ENCODE measurements around the gene DNAH5. TPM values are rescaled to one million over a fixed set of nuclear protein-coding genes. Genes with fewer than 3 reads are reported as not detected.

Gene DNAH5
- total and polyA plus RNA-seq, 10 donors, result 0.02 to 1.5 (median 0.21) TPM

DNA sequence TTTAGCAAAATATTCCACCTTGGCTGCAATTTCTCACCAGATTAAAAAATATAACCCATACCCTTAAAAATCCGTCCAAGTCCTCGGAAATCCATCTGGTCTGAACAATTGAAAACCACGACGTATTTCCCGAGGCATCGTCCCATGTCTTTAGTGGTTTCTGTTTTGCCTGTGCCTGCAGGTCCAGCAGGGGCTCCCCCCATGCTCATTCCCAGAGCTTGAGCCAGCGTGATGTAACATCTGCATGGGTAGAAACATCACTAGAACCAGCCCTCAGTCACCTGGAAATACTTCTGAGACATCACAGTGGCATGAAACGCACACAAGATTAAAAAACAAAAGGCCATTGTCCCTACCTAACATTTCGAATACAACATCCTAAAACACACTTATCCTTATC is 114.0 kb downstream of the DNAH5 start:
- intact Hi-C loops (cut with DNase I; ENCODE audit: low total_unique reads), result no loop called here
- Histone ChIP-seq H3K27ac (no peak overlapping the region), H3K27me3 (replicated peaks in 1 of 7) (no peaks in the 10 kb centered on the region), H3K36me3 (no peaks in the 10 kb centered on the region), H3K9me3 (peaks cover 0 to 32% (median 16%) of the 10 kb centered on the region in 8 donors), H3K4me1 (no peaks in the 10 kb centered on the region), H3K4me3 (no peak overlapping the region)
- WGBS, 5 donors, result 63 to 75% (median 73%) methylated on average over 9 of the region's 9 CpGs
- DNase-seq, result no peak
- TF ChIP-seq, protein P1, sequence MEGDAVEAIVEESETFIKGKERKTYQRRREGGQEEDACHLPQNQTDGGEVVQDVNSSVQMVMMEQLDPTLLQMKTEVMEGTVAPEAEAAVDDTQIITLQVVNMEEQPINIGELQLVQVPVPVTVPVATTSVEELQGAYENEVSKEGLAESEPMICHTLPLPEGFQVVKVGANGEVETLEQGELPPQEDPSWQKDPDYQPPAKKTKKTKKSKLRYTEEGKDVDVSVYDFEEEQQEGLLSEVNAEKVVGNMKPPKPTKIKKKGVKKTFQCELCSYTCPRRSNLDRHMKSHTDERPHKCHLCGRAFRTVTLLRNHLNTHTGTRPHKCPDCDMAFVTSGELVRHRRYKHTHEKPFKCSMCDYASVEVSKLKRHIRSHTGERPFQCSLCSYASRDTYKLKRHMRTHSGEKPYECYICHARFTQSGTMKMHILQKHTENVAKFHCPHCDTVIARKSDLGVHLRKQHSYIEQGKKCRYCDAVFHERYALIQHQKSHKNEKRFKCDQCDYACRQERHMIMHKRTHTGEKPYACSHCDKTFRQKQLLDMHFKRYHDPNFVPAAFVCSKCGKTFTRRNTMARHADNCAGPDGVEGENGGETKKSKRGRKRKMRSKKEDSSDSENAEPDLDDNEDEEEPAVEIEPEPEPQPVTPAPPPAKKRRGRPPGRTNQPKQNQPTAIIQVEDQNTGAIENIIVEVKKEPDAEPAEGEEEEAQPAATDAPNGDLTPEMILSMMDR (IDR thresholded peaks at IDR 0.05 in 8 of 11, conservative IDR thresholded peaks at IDR 0.05 in 3 of 11), result no peak
- TF ChIP-seq POLR2AphosphoS5 (IDR thresholded peaks at IDR 0.05) (no peak), POLR2A (IDR thresholded peaks at IDR 0.05) (no peak)

DNA sequence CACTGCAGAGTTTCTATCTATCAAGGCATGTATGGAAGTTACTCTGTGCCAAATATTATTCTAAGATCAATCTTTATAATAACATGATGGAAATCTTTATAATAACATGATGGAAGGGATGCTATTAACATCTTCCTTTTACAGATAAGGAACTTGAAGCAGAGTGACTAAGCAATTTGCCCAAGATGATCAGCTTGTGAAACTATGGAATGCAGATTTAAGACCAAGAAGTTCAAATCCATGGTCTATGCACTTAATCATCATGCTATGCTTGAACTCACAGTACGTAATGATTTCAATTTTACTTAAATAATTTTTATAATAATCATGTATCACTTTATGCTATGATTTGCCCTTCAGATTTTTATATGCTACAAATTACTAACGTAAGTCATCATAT is 123.1 kb downstream of the DNAH5 start:
- H3K9me3 ChIP-seq, result peaks cover 0 to 2% (median 0%) of the 10 kb centered on the region in 8 donors
- TF ChIP-seq POLR2A (IDR thresholded peaks at IDR 0.05) (no peak), POLR2AphosphoS5 (IDR thresholded peaks at IDR 0.05) (no peak)
- TF ChIP-seq, protein P1 (IDR thresholded peaks at IDR 0.05 in 8 of 11, conservative IDR thresholded peaks at IDR 0.05 in 3 of 11), result no peak
- H3K4me1 ChIP-seq, result no peaks in the 10 kb centered on the region
- no peak overlapping the region for H3K4me3 ChIP-seq
- no peak overlapping the region for H3K27ac ChIP-seq
- H3K27me3 ChIP-seq (replicated peaks in 1 of 7), result no peaks in the 10 kb centered on the region
- DNase-seq, result no peak
- WGBS, 5 donors, result 82 to 91% (median 85%) methylated on average over 2 of the region's 2 CpGs
- H3K36me3 ChIP-seq, result no peaks in the 10 kb centered on the region
- intact Hi-C loops (cut with DNase I; ENCODE audit: low total_unique reads), result no loop called here

DNA sequence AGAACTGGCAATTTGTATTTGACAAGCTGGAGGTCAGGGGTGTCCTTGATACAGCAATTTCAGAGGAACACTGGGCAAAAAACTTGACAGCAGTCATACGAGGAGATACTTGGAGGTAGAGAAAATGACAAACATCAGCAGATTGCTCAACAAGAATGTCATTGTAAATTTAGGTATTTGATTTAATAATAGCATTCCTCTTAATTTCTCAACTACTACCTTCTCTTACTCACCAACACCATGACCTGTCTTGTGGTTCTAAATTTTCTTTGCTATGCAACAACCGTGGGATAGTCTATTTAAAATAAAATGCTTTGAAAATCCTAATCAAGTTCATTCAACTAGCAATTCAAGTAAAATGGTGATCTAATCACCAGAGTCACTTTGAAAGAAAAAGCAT is 128.4 kb downstream of the DNAH5 start:
- intact Hi-C loops (cut with DNase I; ENCODE audit: low total_unique reads), result no loop called here

DNA sequence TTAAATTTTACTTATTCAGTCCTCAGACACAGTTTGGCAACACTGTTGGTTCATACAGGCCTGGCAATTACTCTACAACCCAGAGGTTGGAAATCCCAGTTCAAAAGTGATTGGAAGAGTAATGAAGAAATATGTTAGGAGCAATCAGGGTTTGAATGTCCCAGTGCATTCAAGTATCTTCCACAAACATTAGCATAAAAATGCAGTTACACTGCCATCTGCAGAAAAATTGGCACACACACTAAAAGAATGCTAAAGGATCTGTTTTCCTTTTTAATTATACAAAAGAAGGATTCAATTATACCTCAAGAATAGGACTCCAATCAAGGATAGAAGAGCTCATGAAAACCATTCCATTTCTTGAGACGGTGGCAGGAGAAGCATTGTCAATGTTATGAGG is 130.2 kb downstream of the DNAH5 start:
- WGBS, 5 donors, result 77 to 91% (median 90%) methylated on average over 1 of the region's 1 CpG
- H3K27me3 ChIP-seq (replicated peaks in 1 of 7), result no peaks in the 10 kb centered on the region
- H3K36me3 ChIP-seq, result no peaks in the 10 kb centered on the region
- DNase-seq, result no peak
- no peak overlapping the region for H3K4me3 ChIP-seq
- peaks cover 0 to 8% (median 0%) of the 10 kb centered on the region in 8 donors for H3K9me3 ChIP-seq
- H3K4me1 ChIP-seq, result no peaks in the 10 kb centered on the region
- no peak overlapping the region for H3K27ac ChIP-seq
- intact Hi-C loops (cut with DNase I; ENCODE audit: low total_unique reads), result no loop called here
- TF ChIP-seq POLR2AphosphoS5 (IDR thresholded peaks at IDR 0.05), result no peak
- TF ChIP-seq POLR2A (IDR thresholded peaks at IDR 0.05), result no peak
- TF ChIP-seq, protein P1 (IDR thresholded peaks at IDR 0.05 in 8 of 11, conservative IDR thresholded peaks at IDR 0.05 in 3 of 11), result no peak

More for the DNA sequence above, 128.4 kb downstream of the DNAH5 start:
- no peaks in the 10 kb centered on the region for H3K9me3 ChIP-seq
- H3K36me3 ChIP-seq, result no peaks in the 10 kb centered on the region
- no peaks in the 10 kb centered on the region for H3K27me3 ChIP-seq (replicated peaks in 1 of 7)
- H3K27ac ChIP-seq, result no peak overlapping the region
- no peak overlapping the region for H3K4me3 ChIP-seq
- no peak for DNase-seq
- 62 to 83% (median 71%) methylated on average over 2 of the region's 2 CpGs for WGBS, 5 donors
- TF ChIP-seq, protein P1 (IDR thresholded peaks at IDR 0.05 in 8 of 11, conservative IDR thresholded peaks at IDR 0.05 in 3 of 11), result no peak
- TF ChIP-seq POLR2A (IDR thresholded peaks at IDR 0.05), result no peak
- TF ChIP-seq POLR2AphosphoS5 (IDR thresholded peaks at IDR 0.05), result no peak
- H3K4me1 ChIP-seq, result no peaks in the 10 kb centered on the region
